Measurements from ENCODE around the gene CAMK2A. TPM values are rescaled to one million over a fixed set of nuclear protein-coding genes. Genes with fewer than 3 reads are reported as not detected.

The CAMK2A gene
- total RNA-seq, 1 donor from 2014 or later: 4.0 TPM

- Mint-ChIP-seq H3K9me3 (no peaks in the 10 kb centered on the region), H3K4me1 (peaks cover 8% of the 10 kb centered on the region), H3K27me3 (ENCODE audit: low read depth) (peaks cover 34% of the 10 kb centered on the region), H3K36me3 (no peaks in the 10 kb centered on the region), H3K4me3 (no peak overlapping the region), H3K27ac (no peak overlapping the region)
- no peak for DNase-seq (ENCODE audit: low spot score in 2 of 2, unreplicated experiment in 2 of 2)
- no peak for TF ChIP-seq CTCF (IDR thresholded peaks at IDR 0.05; ENCODE audit: unreplicated experiment)
These were observed 104.3 kb downstream of the CAMK2A start for GRCh38 chr5:150184990-150185912.

GRCh38 chr5:150184006-150184405, 105.6 kb downstream of the CAMK2A start:
- H3K4me1 Mint-ChIP-seq: peaks cover 6% of the 10 kb centered on the region
- H3K27me3 Mint-ChIP-seq (ENCODE audit: low read depth): peaks cover 21% of the 10 kb centered on the region
- no peaks in the 10 kb centered on the region for H3K36me3 Mint-ChIP-seq
- TF ChIP-seq CTCF (IDR thresholded peaks at IDR 0.05; ENCODE audit: unreplicated experiment): no peak
- no peaks in the 10 kb centered on the region for H3K9me3 Mint-ChIP-seq
- no peak overlapping the region for H3K27ac Mint-ChIP-seq
- no peak for DNase-seq (ENCODE audit: low spot score in 2 of 2, unreplicated experiment in 2 of 2)
- H3K4me3 Mint-ChIP-seq: no peak overlapping the region

GRCh38 chr5:150183436-150183835, 106.1 kb downstream of the CAMK2A start:
- H3K36me3 Mint-ChIP-seq: no peaks in the 10 kb centered on the region
- H3K27ac Mint-ChIP-seq: no peak overlapping the region
- peaks cover 6% of the 10 kb centered on the region for H3K4me1 Mint-ChIP-seq
- H3K9me3 Mint-ChIP-seq: no peaks in the 10 kb centered on the region
- no peak for DNase-seq (ENCODE audit: low spot score in 2 of 2, unreplicated experiment in 2 of 2)
- TF ChIP-seq CTCF (IDR thresholded peaks at IDR 0.05; ENCODE audit: unreplicated experiment): no peak
- peaks cover 16% of the 10 kb centered on the region for H3K27me3 Mint-ChIP-seq (ENCODE audit: low read depth)
- no peak overlapping the region for H3K4me3 Mint-ChIP-seq

GRCh38 chr5:150182774-150183173, 106.8 kb downstream of the CAMK2A start:
- Mint-ChIP-seq H3K4me1 (peaks cover 6% of the 10 kb centered on the region), H3K27ac (no peak overlapping the region)

GRCh38 chr5:150181766-150182545, 107.6 kb downstream of the CAMK2A start:
- Mint-ChIP-seq H3K9me3 (no peaks in the 10 kb centered on the region), H3K27ac (no peak overlapping the region), H3K4me3 (no peak overlapping the region), H3K27me3 (ENCODE audit: low read depth) (peaks cover 4% of the 10 kb centered on the region), H3K4me1 (peaks cover 6% of the 10 kb centered on the region), H3K36me3 (no peaks in the 10 kb centered on the region)
- DNase-seq (ENCODE audit: low spot score in 2 of 2, unreplicated experiment in 2 of 2): no peak
- no peak for TF ChIP-seq CTCF (IDR thresholded peaks at IDR 0.05; ENCODE audit: unreplicated experiment)

More at GRCh38 chr5:150182774-150183173, 106.8 kb downstream of the CAMK2A start:
- no peak overlapping the region for H3K4me3 Mint-ChIP-seq
- no peak for DNase-seq (ENCODE audit: low spot score in 2 of 2, unreplicated experiment in 2 of 2)
- no peaks in the 10 kb centered on the region for H3K36me3 Mint-ChIP-seq
- TF ChIP-seq CTCF (IDR thresholded peaks at IDR 0.05; ENCODE audit: unreplicated experiment): no peak
- H3K27me3 Mint-ChIP-seq (ENCODE audit: low read depth): peaks cover 11% of the 10 kb centered on the region
- no peaks in the 10 kb centered on the region for H3K9me3 Mint-ChIP-seq
